ENCODE data around the gene PEBP1. TPM values are rescaled to one million over a fixed set of nuclear protein-coding genes. Genes with fewer than 3 reads are reported as not detected.

PEBP1 gene
- total and polyA plus RNA-seq, 2 of the 8 experiments (the other 6 are each of a cell fraction or from before 2014, with no cell fraction given) = 444 to 622 TPM

DNA sequence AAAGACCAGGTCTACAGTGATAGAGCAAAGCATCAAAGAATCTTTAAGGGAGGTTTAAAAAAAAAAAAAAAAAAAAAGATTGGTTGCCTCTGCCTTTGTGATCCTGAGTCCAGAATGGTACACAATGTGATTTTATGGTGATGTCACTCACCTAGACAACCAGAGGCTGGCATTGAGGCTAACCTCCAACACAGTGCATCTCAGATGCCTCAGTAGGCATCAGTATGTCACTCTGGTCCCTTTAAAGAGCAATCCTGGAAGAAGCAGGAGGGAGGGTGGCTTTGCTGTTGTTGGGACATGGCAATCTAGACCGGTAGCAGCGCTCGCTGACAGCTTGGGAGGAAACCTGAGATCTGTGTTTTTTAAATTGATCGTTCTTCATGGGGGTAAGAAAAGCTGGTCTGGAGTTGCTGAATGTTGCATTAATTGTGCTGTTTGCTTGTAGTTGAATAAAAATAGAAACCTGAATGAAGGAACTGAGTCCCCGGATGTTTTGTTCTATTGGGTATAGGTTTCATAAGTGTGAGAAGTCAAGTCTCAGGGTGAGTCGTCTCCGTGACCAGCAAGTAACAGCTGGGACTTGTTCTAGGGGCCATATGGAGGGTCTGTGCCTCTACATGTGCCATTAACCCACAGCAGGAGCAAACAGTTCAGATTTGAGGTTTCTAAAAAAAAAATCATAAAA is 9.3 kb downstream of the PEBP1 start:
- Histone ChIP-seq H2BK12ac (ENCODE audit: low read depth, low read length) (no peak overlapping the region), H2BK15ac (ENCODE audit: low read length) (no peak overlapping the region), H2BK20ac (ENCODE audit: low read length) (no peak overlapping the region), H3K9me3 (ENCODE audit: insufficient read depth in 2 of 2, low read depth in 1 of 2, low read length in 1 of 2) (no peaks in the 10 kb centered on the region), H2BK5ac (ENCODE audit: low read depth, low read length) (no peak overlapping the region), H3K4me3 (ENCODE audit: extremely low read depth in 1 of 4, insufficient read depth in 2 of 4, low read depth in 3 of 4, low read length in 4 of 4) (no peak overlapping the region), H2AFZ (ENCODE audit: low read length) (no peak overlapping the region), H4K5ac (ENCODE audit: insufficient read length, low read depth, low read length) (no peak overlapping the region), H3K14ac (ENCODE audit: insufficient read length) (no peak overlapping the region), H3K23me2 (ENCODE audit: low read depth, low read length) (no peaks in the 10 kb centered on the region), H3K27ac (ENCODE audit: low read depth, low read length) (no peak overlapping the region), H3K56ac (replicated peaks; ENCODE audit: insufficient read length, low read depth, low read length) (no peak overlapping the region), H3K36me3 (ENCODE audit: control insufficient read depth in 2 of 4, insufficient read depth in 4 of 4, low read length in 3 of 4) (peaks cover 16 to 77% (median 48%) of the 10 kb centered on the region in 4 experiments), H3K79me2 (ENCODE audit: control insufficient read depth in 1 of 2, insufficient read depth in 2 of 2, low read length in 2 of 2) (peaks cover 0 to 12% of the 10 kb centered on the region in 2 experiments; a peak in 1 of 4 replicates), H3K27me3 (replicated peaks in 1 of 4; ENCODE audit: control insufficient read depth in 3 of 4, extremely low read depth in 1 of 4, insufficient read depth in 3 of 4, low read length in 3 of 4) (no peaks in the 10 kb centered on the region), H3K23ac (ENCODE audit: insufficient read length) (no peak overlapping the region), H3K4me1 (replicated peaks in 1 of 4; ENCODE audit: control insufficient read depth in 3 of 4, insufficient read depth in 4 of 4, low read length in 3 of 4) (no peaks in the 10 kb centered on the region), H3K79me1 (ENCODE audit: low read depth, low read length) (no peaks in the 10 kb centered on the region; the same call in none of the 2 replicates), H3K4me2 (ENCODE audit: insufficient read depth in 1 of 2, low read depth in 2 of 2, low read length in 2 of 2) (no peak overlapping the region), H2AK5ac (ENCODE audit: low read depth, low read length) (no peak overlapping the region), H3K9ac (replicated peaks in 1 of 4; ENCODE audit: extremely low read depth in 1 of 4, low read depth in 3 of 4, low read length in 3 of 4) (no peak overlapping the region), H3K4ac (replicated peaks; ENCODE audit: insufficient read length, low read depth, low read length) (no peak overlapping the region), H4K20me1 (replicated peaks in 1 of 2; ENCODE audit: control insufficient read depth in 1 of 2, insufficient read depth in 2 of 2, low read length in 2 of 2) (peaks cover 3 to 9% of the 10 kb centered on the region in 2 experiments), H2BK120ac (replicated peaks; ENCODE audit: low read depth, low read length) (no peak overlapping the region), H3K18ac (ENCODE audit: extremely low read depth, low read length) (no peak overlapping the region), H4K8ac (ENCODE audit: extremely low read depth, insufficient read depth, low read length) (no peak overlapping the region), H4K91ac (replicated peaks; ENCODE audit: insufficient read length, low read length) (no peak overlapping the region)
- DNase-seq (ENCODE audit: low read depth in 1 of 2, low spot score in 2 of 2) = no peak
- ChIA-PET CTCF (ENCODE audit: partially characterized antibody) (interaction anchor here (0.5 to 2.2 kb wide), 2 partner anchors 24 to 714 kb away, joined by 3 to 6 read pairs; no protein-coding TSS in a partner anchor), POLR2A (ENCODE audit: partially characterized antibody) (interaction anchor here (0.7 to 8.0 kb wide), 5 partner anchors 6 to 41 kb away, joined by 3 to 83 read pairs (median 4); no protein-coding TSS in a partner anchor)
- no peak for FAIRE-seq
- WGBS, 2 experiments (ENCODE audit: extremely low coverage in 1 of 2, insufficient coverage in 1 of 2, insufficient read length in 1 of 2, insufficient replicate concordance in 2 of 2, low coverage in 1 of 2, low lambda C conversion rate in 2 of 2, missing lambda C conversion rate in 1 of 2) = 96% methylated on average over 7 of the region's 7 CpGs; no CpG with 5 or more reads in 1 of the 2 experiments
- no peak for TF ChIP-seq JUN (IDR thresholded peaks at IDR 0.05; ENCODE audit: low read depth, low read length)
- TF ChIP-seq TAF7 (optimal IDR thresholded peaks at IDR 0.05; ENCODE audit: borderline replicate concordance, low read depth, low read length) = no peak
